CD4-positive, alpha-beta T cell (primary cell): ENCODE results near the gene GLRX. TPM values are rescaled to one million over a fixed set of nuclear protein-coding genes. Genes with fewer than 3 reads are reported as not detected.

Experiments used
- ATAC-seq: fragments of 200-7000 bp; cut with Tn5 transposase; one replicate; pipeline ENCODE4 v1.10.0; 2022; ENCODE audit warnings: mild to moderate bottlenecking; ENCODE audit not compliant: poor library complexity
- CTCF ChIA-PET: fragments of 350-600 bp; sonication (Branson Sonifier 250); formaldehyde crosslinking; loops from one replicate; lab custom pipeline; 2021; ENCODE audit warnings: antibody characterized with exemption, inconsistent platforms; lab: Charles Lee
- POLR2A ChIA-PET: fragments of 350-600 bp; sonication (Branson Sonifier 250); formaldehyde crosslinking; loops from one replicate; lab custom pipeline; 2021; ENCODE audit warnings: antibody characterized with exemption, inconsistent platforms; lab: Charles Lee
- DNase-seq, 14 experiments: peaks; one replicate each; pipeline ENCODE4 v3.0.0-alpha.2; 2013 to 2020; ENCODE audit warnings: mixed read lengths in 2 of 14
- H3K27ac ChIP-seq, 2 donors: one replicate each; pipeline versions ENCODE4 v1.5.1 to v1.7.0; 2013; ENCODE audit warnings: low read length in 2 of 2, low read depth in 1 of 2, mild to moderate bottlenecking in 1 of 2
- H3K27me3 ChIP-seq, 2 experiments: 1 replicate in 1 of 2; 2 replicates in 1 of 2; pipeline versions ENCODE4 v1.6.1 to v1.7.0; 2013; ENCODE audit warnings: low read length in 2 of 2, control low read depth in 1 of 2, mild to moderate bottlenecking in 1 of 2, moderate library complexity in 1 of 2; ENCODE audit not compliant: insufficient read depth in 2 of 2, control insufficient read depth in 1 of 2
- H3K36me3 ChIP-seq: one replicate; pipeline ENCODE4 v1.6.1; 2013; ENCODE audit warnings: low read length, control low read depth; ENCODE audit not compliant: insufficient read depth
- H3K4me1 ChIP-seq: one replicate; pipeline ENCODE4 v1.6.1; 2013; ENCODE audit warnings: low read length, control low read depth; ENCODE audit not compliant: insufficient read depth
- H3K4me3 ChIP-seq: one replicate; pipeline ENCODE4 v1.5.1; 2013; ENCODE audit warnings: mild to moderate bottlenecking, low read length, moderate library complexity
- H3K9me3 ChIP-seq, 2 experiments: 1 replicate in 1 of 2; 2 replicates in 1 of 2; pipeline versions ENCODE4 v1.6.1 to v1.7.0; 2013; ENCODE audit warnings: low read length in 2 of 2, mild to moderate bottlenecking in 2 of 2, control low read depth in 1 of 2, moderate library complexity in 1 of 2; ENCODE audit not compliant: control insufficient read depth in 1 of 2, insufficient read depth in 1 of 2
- H3K27ac Mint-ChIP-seq: one replicate; pipeline ENCODE4 v1.8.0; 2020; ENCODE audit warnings: mixed read lengths
- H3K27me3 Mint-ChIP-seq: one replicate; pipeline ENCODE4 v1.8.0; 2021; ENCODE audit warnings: mixed read lengths
- H3K36me3 Mint-ChIP-seq: one replicate; pipeline ENCODE4 v1.8.0; 2021; ENCODE audit warnings: low read depth, mixed read lengths
- H3K4me1 Mint-ChIP-seq: one replicate; pipeline ENCODE4 v1.8.0; 2021; ENCODE audit warnings: low read depth, mixed read lengths
- H3K4me3 Mint-ChIP-seq: one replicate; pipeline ENCODE4 v1.8.0; 2020; ENCODE audit warnings: mild to moderate bottlenecking, mixed read lengths
- H3K9me3 Mint-ChIP-seq: one replicate; pipeline ENCODE4 v1.8.0; 2020; ENCODE audit warnings: mixed read lengths
- intact Hi-C, 2 experiments: fragments of 100-400 bp; cut with DNase I in 1 of 2; cut with micrococcal nuclease in 1 of 2; formaldehyde crosslinking; loops; one replicate each; pipeline versions ENCODE4 v1.15.1 to v1.9.0; 2023 to 2025; cut with DNase I, micrococcal nuclease
- total RNA-seq, 174 experiments: library from RNA in 2 of 174; stranded (reverse) in 2 of 174; gene quantifications; one replicate each; pipeline ENCODE4 v1.2.3 and lab custom pipeline; 2021 to 2026
- TF ChIP-seq, protein P1 (sequence below): fragments of 200-600 bp; IDR thresholded peaks from one replicate; pipeline ENCODE4 v1.8.0; 2022; ENCODE audit warnings: antibody characterized with exemption, mild to moderate bottlenecking

GLRX gene
- total RNA-seq, 2 experiments from 2014 or later, result 16.9 to 18.7 TPM

DNA sequence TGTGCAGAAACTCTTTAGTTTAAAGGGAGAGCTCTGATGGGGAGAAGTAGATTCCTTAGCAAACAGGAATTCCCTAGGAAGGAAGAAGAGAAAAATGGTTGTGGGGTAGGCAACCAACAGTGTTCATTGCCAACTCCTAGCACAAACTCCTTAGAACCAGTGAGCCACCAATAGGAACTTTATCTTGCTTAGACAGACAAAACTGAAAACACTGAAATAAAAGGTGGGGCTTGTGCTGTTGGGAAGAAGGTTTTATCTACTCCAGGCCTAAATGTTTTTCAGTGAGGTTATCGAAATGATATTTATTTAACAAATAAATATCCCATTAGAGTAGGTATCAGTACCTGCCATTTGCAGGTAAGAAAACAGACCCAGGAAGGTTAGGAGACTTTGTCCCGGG is 7.7 kb upstream of the GLRX start:
- Histone ChIP-seq H3K27me3 (no peaks in the 10 kb centered on the region), H3K36me3 (no peaks in the 10 kb centered on the region), H3K27ac (no peak overlapping the region), H3K9me3 (no peaks in the 10 kb centered on the region), H3K4me3 (no peak overlapping the region), H3K4me1 (peaks cover 36% of the 10 kb centered on the region)
- H3K27me3 Mint-ChIP-seq, result no peaks in the 10 kb centered on the region
- TF ChIP-seq, protein P1, sequence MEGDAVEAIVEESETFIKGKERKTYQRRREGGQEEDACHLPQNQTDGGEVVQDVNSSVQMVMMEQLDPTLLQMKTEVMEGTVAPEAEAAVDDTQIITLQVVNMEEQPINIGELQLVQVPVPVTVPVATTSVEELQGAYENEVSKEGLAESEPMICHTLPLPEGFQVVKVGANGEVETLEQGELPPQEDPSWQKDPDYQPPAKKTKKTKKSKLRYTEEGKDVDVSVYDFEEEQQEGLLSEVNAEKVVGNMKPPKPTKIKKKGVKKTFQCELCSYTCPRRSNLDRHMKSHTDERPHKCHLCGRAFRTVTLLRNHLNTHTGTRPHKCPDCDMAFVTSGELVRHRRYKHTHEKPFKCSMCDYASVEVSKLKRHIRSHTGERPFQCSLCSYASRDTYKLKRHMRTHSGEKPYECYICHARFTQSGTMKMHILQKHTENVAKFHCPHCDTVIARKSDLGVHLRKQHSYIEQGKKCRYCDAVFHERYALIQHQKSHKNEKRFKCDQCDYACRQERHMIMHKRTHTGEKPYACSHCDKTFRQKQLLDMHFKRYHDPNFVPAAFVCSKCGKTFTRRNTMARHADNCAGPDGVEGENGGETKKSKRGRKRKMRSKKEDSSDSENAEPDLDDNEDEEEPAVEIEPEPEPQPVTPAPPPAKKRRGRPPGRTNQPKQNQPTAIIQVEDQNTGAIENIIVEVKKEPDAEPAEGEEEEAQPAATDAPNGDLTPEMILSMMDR, result no peak
- H3K36me3 Mint-ChIP-seq, result no peaks in the 10 kb centered on the region
- H3K9me3 Mint-ChIP-seq, result no peaks in the 10 kb centered on the region
- H3K4me1 Mint-ChIP-seq, result peaks cover 48% of the 10 kb centered on the region
- ChIA-PET POLR2A (interaction anchor here (1.6 to 2.7 kb wide), 2 partner anchors 8 to 49 kb away, joined by 4 to 18 read pairs; partner anchors contain the start of gene GLRX), CTCF (interaction anchor here (3.0 kb wide), 1 partner anchor 49 kb away, joined by 17 read pairs; no protein-coding TSS in a partner anchor)
- H3K27ac Mint-ChIP-seq, result no peak overlapping the region
- ATAC-seq (no peak), DNase-seq (no peak)
- no peak overlapping the region for H3K4me3 Mint-ChIP-seq
- intact Hi-C loops, result no loop called here

DNA sequence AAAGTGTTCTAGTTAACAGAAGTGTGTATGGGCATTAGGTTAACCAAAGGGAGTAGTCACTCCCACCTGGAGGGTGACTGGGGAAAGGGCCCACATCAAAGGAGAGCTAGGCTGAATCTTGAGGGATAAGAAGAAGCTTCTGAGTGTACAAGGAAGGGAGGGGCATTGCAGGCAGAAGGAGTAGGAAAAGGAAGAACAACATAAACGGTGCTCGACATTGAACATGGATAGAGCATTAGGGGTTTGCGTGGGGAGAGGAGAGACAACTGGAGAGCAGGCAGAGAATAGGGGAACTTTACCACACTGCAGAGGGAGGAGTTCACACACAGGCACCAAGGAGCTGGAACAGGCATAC is 5.3 kb upstream of the GLRX start:
- H3K27me3 Mint-ChIP-seq, result no peaks in the 10 kb centered on the region
- H3K27ac ChIP-seq, result no peak overlapping the region
- peaks cover under 1% of the 10 kb centered on the region for H3K36me3 Mint-ChIP-seq
- peak overlapping the region; percentile 13 for H3K4me3 Mint-ChIP-seq
- H3K4me3 ChIP-seq, result no peak overlapping the region
- no peak for ATAC-seq
- peaks cover 48% of the 10 kb centered on the region for H3K4me1 ChIP-seq
- H3K36me3 ChIP-seq, result no peaks in the 10 kb centered on the region
- peak overlapping the region; percentile 26 for H3K27ac Mint-ChIP-seq
- no peaks in the 10 kb centered on the region for H3K9me3 ChIP-seq
- peaks cover 52% of the 10 kb centered on the region for H3K4me1 Mint-ChIP-seq
- H3K27me3 ChIP-seq, result no peaks in the 10 kb centered on the region
- CTCF ChIA-PET, result interaction anchor here (1.5 kb wide), 1 partner anchor 10 kb away, joined by 5 read pairs; no protein-coding TSS in a partner anchor
- POLR2A ChIA-PET, result no interaction called here
- DNase-seq, result no peak
- TF ChIP-seq, protein P1, result no peak
- intact Hi-C loops, result no loop called here
- no peaks in the 10 kb centered on the region for H3K9me3 Mint-ChIP-seq

DNA sequence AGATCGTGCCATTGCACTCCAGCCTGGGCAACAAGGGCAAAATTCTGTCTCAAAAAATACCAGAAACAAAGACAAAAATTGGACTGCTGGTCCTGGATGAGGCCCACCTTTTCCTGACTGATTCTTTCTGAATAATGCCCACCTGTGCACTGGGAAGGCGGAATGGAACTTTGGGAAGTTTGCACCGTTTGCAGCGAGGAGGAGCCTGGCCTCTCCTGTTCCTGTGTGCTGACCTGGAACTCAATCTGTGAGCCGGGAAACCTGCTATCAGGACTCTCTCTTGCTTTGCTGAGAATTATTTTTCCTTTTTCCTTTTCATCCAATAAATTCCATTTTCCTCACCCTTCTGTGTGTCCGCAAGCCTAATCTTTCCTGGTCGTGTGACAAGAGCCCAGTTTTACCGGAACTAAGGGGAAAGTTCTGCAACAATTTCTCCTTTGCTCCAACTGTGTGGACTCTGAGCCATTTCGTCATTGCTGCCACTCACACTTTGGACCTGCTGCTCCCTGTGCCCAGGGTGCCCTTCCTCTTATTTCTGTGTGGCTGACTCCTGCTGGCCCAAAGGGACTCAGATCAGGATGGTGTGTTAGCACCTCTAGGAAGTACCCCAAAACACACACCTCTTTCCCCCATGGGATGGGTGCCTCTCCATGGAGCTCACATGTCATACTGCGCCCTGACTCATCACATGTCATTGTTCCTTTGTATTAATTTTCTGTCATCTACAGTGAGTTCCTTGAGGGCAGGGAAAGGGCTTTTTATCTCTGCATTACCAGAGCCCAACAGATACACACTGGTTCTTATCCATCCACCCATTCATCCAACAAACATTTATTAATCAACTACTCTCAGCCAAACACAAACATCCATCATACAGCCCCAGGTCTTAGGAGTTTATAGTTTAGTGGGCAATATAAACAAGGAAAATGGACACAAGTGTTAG is 4.7 kb upstream of the GLRX start:
- ATAC-seq (no peak), DNase-seq (peak in 2 of 14 experiments; percentile 31 to 38)
- Mint-ChIP-seq H3K27ac (peak overlapping the region; percentile 26), H3K36me3 (peaks cover 7% of the 10 kb centered on the region), H3K4me1 (peaks cover 52% of the 10 kb centered on the region), H3K27me3 (no peaks in the 10 kb centered on the region), H3K9me3 (no peaks in the 10 kb centered on the region), H3K4me3 (peak overlapping the region; percentile 40)
- peaks cover 43% of the 10 kb centered on the region for H3K4me1 ChIP-seq
- TF ChIP-seq, protein P1, result no peak
- no peaks in the 10 kb centered on the region for H3K9me3 ChIP-seq
- intact Hi-C loops, result no loop called here
- no peaks in the 10 kb centered on the region for H3K36me3 ChIP-seq
- no peak overlapping the region for H3K4me3 ChIP-seq
- no peak overlapping the region for H3K27ac ChIP-seq
- ChIA-PET CTCF (interaction anchor here (1.5 kb wide), 1 partner anchor 9 kb away, joined by 5 read pairs; no protein-coding TSS in a partner anchor), POLR2A (no interaction called here)
- no peaks in the 10 kb centered on the region for H3K27me3 ChIP-seq
